Activated CD8-positive, alpha-beta memory T cell treated with anti-CD3 and anti-CD28 coated beads, Interleukin-2, amount 50 U/mL, for 24 hours (primary cell): ENCODE measurements around the gene WDR48.

Source experiments
- DNase-seq: peaks from one replicate; pipeline ENCODE4 v3.0.0-alpha.2; 2020; ENCODE audit errors: extremely low read depth

Gene WDR48

GRCh38 chr3:39064646-39065045, 12.8 kb downstream of the WDR48 start:
- DNase-seq = no peak

DNA sequence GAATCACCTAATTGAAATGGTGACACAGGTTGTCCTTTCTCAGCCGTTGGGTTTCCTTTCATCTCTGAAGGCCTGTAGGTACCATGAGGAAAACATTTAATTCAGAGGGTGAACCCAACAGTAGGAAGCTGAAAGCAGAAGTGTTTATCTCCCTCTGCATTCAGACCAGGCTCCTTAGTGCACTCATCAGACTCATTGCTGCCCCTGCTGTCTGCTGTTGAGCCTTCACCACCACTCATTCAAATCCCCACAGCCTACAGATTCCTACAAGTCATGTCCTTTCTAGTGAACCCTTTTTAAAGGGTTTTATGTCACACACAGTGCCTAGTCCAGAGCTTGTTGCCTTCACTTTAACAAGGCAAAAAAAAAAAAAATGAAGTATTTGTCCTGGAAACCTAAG, 13.4 kb downstream of the WDR48 start:
- no peak for DNase-seq

DNA sequence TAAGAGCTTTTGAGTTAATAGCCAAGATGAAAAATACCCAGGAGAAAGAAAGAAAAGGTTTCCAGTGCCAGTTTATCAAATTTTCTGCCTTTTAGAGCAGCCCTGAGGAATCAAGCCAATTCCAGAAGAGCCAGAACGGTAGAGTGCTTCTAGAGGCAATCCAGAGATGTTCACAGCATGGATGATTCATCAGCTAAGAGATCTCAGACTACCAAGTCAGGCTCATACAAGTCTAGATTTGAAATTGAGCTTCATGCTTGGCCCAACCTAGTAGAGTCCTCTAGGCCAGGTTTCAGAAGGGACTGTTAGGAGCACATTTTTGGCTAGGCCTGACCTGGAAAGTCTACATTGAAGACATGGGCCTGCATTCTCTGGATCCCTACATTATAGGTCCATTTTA, 15.5 kb downstream of the WDR48 start:
- no peak for DNase-seq

DNA sequence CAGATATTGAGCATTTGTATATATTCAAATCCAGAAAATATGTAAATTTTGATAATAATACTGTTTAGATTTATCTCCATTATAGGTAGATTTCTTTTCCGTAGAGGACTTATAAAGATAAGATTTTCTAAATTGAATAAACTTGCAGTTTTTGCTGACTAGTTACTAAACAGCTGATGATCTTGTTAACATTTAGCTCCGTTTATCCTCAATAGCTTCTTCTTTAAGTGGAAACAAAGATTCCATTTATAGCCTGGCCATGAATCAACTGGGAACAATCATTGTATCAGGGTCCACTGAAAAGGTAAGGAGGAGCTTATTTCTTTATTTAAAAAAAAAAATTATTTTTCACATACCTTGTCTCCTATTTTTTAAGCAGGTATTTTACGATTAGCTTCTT, 16.7 kb downstream of the WDR48 start:
- no peak for DNase-seq

- DNase-seq = no peak
These were observed 24.1 kb downstream of the WDR48 start for GRCh38 chr3:39075910-39076309.

GRCh38 chr3:39079530-39079929, 27.7 kb downstream of the WDR48 start:
- DNase-seq = no peak

- no peak for DNase-seq
These were observed 28.2 kb downstream of the WDR48 start for GRCh38 chr3:39080026-39080425.

GRCh38 chr3:39082666-39083313, 31.0 kb downstream of the WDR48 start:
- DNase-seq = no peak

GRCh38 chr3:39086144-39086543, 34.3 kb downstream of the WDR48 start:
- no peak for DNase-seq

DNA sequence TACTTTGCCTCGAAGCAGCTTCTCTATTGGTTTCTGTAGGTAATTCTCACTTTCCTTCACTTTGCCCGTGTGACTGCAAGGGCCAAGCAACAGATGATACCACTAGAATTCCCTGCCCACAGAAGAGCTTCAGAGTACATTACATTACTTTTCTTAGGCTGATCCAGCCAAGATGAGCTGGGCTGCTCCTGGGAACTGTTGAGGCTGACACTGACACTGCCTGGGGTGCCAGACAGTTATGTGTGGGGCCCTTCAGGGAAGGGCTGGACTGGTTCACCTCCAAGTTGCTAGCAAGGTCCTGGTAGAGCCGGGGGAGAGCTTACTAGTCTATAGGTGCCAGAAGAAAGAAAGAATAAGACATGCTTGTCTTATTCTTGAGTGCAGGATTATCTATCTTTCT, 36.6 kb downstream of the WDR48 start:
- no peak for DNase-seq

DNA sequence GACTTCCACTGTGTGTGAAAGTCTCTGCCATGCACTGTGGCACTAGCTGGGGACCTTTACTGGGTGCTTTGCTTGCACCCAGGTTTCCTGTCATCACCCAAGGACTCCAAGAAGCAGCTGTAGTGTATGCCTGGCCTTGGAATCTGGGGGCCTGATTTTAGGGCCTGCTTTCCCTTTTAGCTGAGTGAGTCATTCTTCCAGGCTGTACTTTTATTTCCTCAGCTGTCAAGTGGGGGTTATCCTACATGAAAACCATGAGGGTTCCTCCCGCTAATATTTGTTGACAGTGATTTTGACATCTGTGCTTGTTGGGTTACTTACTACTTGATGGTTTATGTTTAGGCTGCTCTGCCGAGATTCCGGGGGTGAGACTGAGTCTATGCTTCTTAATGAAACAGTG, 37.1 kb downstream of the WDR48 start:
- DNase-seq = no peak

- no peak for DNase-seq
These were observed 39.1 kb downstream of the WDR48 start for GRCh38 chr3:39090922-39091321.

GRCh38 chr3:39094851-39095677, 43.2 kb downstream of the WDR48 start:
- no peak for DNase-seq

DNA sequence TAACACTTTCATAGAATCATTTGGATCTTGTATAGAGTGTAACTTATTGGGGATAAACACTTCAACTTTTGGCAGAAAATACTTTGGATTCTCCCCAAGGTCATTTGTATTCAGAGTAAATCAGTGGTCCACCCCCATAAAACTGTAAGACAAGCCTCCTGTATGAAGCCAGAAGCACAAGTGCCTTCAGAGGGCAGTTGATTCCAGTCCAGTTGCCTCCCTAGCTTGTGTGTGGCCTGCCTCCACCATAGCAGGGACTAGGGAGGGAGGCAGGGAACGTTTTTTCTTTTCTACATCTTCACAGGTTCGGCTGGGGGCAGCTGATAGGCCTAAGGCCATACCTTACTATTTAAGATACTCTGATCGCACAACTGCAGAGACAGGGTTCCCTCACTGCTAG, 44.0 kb downstream of the WDR48 start:
- no peak for DNase-seq

DNA sequence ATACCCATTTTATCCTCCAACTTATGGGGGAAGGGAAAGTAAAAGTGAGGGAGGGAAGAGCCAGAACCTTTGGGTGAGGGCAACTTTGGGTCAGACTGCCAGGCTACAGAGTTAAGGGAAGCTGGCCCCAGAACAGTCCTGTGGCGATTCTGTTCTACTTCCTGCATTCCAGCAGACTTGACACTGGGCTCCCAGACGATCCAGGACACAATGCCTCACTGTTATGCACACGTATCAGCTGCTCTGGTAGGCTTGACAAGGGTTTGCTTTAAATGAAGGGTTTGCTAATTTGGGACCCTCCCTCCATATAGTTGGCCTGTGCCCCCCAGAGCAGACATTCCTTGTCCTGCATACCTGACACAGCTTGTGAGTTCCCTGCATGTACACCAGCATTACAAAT, 45.0 kb downstream of the WDR48 start:
- DNase-seq = no peak

GRCh38 chr3:39097716-39098472, 46.1 kb downstream of the WDR48 start:
- DNase-seq = no peak

DNA sequence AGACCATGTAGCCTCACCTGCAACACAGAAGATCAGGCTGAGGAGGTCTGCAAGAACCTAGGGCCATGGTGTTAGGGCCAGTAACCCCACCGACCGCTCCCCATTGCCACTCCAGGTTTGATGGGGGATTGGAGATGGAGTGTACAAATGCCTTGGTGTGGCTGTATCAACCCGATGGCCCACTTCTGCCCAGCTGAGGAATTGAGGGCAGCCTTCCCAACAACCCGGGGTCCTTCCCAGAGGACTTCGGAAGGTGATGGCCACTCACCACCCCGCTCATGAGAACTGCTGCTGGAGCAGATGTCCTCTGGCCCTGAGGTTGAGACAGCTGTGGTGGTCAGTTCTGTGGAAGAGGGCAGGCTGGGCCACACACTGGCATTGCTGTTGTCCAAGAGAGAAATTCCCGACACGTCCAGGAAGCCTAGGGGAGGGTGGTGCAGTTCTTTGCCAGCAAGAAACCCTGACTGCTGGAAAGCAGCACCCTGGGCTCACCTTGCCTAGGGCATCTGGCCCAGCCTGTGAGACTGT, 46.7 kb downstream of the WDR48 start:
- no peak for DNase-seq

- no peak for DNase-seq
These were observed 47.4 kb downstream of the WDR48 start for GRCh38 chr3:39099242-39099641.

DNA sequence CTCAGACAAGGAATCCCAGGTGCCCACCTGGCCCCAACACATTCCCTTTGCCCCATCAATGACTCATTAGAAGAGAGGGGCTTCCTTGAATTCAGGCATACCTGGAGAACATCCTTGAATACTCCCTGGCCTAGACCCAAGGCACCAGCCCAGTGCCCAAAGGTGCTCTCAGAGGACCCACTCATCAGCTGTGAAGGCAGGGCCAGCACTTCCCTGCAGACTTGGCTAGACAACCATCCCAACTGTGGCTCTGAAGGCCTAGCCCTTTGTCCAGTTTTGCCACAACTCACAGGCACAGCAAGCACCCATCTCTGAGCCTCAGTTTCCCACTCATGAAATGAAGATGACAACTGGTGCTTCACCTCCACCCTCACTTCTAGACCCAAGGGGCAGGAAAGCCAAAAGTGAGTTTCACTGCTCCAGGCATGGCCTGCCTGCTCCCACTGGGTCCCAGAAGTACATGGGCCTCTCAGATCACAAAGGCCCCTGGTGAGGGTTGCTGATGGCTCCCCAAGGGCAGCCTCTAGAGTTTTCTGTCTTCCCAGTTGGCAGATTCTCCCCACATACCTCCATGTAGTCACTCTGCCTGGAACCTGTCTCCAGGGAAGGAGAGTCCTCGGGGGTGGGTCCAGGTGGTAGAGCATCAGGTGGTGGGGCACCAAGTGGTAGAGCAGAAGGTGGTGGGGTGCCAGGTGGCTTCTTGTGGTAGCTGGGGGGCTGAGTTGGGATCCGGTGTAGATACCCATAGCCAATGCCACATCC, 48.1 kb downstream of the WDR48 start:
- no peak for DNase-seq

- DNase-seq = no peak
These were observed 48.7 kb downstream of the WDR48 start for GRCh38 chr3:39100500-39100886.

GRCh38 chr3:39101022-39101689, 49.3 kb downstream of the WDR48 start:
- no peak for DNase-seq
